Measurements from ENCODE around the gene LAPTM5.
"Not testable (repeated sequence)": the region's sequence is repeated elsewhere in the genome, so short reads cannot be mapped to it uniquely, and the experiment has no call there.

LAPTM5 gene

GRCh38 chr1:30766948-30767347 is 9.4 kb upstream of the LAPTM5 start:
- H3K36me3 ChIP-seq (ENCODE audit: insufficient read depth, low read length); H3K4me3 ChIP-seq (ENCODE audit: low read length); H3K27ac ChIP-seq (ENCODE audit: low read depth, low read length); H3K27me3 ChIP-seq (ENCODE audit: insufficient read depth, low read length); H3K9me3 ChIP-seq (ENCODE audit: insufficient read depth, low read depth, low read length); H3K9ac ChIP-seq (ENCODE audit: low read depth, low read length); H3K4me1 ChIP-seq (ENCODE audit: insufficient read depth, low read length): not testable (repeated sequence)
- WGBS, result 93% methylated on average over 8 of the region's 8 CpGs

DNA sequence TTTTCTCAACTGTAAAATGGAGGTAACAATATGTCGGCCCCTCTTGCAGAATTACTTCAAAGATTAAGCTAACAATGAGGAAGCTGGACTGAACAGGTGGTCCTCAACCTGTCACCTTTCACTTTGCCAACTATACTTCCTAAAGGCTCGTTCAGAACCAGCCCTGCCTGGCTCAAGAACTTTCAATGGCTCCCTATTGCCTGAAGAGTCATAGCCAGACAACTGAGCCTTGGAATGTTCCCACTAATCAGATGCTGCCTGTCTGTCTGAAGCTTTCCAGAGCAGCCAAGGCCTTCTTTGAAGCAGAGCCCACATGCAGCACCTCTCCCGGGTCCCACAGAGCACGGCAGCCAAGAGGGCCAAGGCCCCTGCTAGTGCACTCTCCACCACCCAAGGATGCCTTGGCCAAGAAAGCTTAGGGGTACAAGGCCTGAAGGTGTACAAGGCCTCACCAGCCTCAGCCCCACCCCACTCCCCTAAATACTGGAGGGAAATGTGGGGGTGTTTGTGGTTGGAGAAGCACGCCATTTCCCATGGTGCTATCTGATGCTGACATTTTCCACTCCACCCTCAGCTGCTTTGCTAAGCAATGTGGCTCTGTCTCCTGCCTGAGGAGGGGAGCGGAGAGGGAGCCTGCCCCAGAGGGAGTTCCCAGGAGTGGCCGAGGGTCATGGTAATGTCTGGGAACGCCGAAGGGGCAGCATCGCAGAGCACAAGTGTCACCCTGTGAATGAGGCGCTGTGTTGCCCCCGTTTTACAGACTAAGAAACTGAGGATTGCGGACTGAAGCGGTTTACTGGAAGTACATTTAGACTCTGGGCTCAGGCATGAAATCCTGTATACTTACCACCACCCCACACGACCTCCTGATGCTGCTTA is 8.2 kb upstream of the LAPTM5 start:
- 93% methylated on average over 14 of the region's 15 CpGs for WGBS
- Histone ChIP-seq H3K27ac (ENCODE audit: low read depth, low read length) (no peak overlapping the region), H3K9me3 (ENCODE audit: insufficient read depth, low read depth, low read length) (no peaks in the 10 kb centered on the region), H3K36me3 (ENCODE audit: insufficient read depth, low read length) (no peaks in the 10 kb centered on the region), H3K27me3 (ENCODE audit: insufficient read depth, low read length) (no peaks in the 10 kb centered on the region), H3K9ac (ENCODE audit: low read depth, low read length) (no peak overlapping the region), H3K4me3 (ENCODE audit: low read length) (no peak overlapping the region), H3K4me1 (ENCODE audit: insufficient read depth, low read length) (peaks cover 9% of the 10 kb centered on the region; the same call in 1 of the 2 replicates)

DNA sequence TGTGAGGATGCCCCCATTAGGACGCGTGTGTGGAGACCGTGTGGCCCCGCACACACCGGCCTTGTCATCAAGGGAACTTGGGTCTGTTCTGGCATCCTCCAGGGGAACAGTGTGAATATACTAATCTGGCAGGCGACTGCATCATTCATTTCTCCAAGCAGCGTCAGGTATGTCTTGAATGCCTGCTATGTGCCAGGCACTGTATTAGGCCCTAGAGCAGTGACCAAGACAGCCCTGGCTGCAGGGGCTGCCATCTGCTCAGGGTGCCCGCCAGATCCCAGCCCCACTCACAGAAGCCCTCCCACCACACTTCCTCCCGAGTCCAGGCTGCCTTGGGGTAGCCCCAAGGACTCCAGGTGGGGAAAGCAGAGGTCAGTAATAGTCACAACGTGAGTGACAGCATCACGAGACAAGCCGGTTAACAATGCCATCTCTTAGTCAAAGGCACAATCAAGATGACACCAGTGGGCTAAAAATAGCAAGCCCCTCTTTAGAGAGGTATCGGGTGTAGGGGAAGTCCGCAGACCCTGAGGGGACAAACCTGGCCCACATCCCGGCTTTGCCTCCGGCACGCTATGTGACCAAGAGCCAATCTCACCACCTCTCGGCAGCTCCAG is 7.5 kb upstream of the LAPTM5 start:
- 95% methylated on average over 18 of the region's 18 CpGs for WGBS
- Histone ChIP-seq H3K27me3 (ENCODE audit: insufficient read depth, low read length) (no peaks in the 10 kb centered on the region), H3K27ac (ENCODE audit: low read depth, low read length) (no peak overlapping the region), H3K9me3 (ENCODE audit: insufficient read depth, low read depth, low read length) (peaks cover 3% of the 10 kb centered on the region; the same call in 1 of the 2 replicates), H3K36me3 (ENCODE audit: insufficient read depth, low read length) (no peaks in the 10 kb centered on the region), H3K4me3 (ENCODE audit: low read length) (no peak overlapping the region), H3K4me1 (ENCODE audit: insufficient read depth, low read length) (peaks cover 13% of the 10 kb centered on the region; the same call in 1 of the 2 replicates), H3K9ac (ENCODE audit: low read depth, low read length) (no peak overlapping the region)

- H3K9me3 ChIP-seq (ENCODE audit: insufficient read depth, low read depth, low read length), result peaks cover 3% of the 10 kb centered on the region; the same call in 1 of the 2 replicates
- WGBS, result 81% methylated on average over 5 of the region's 5 CpGs
- no peak overlapping the region for H3K9ac ChIP-seq (ENCODE audit: low read depth, low read length)
- no peak overlapping the region for H3K27ac ChIP-seq (ENCODE audit: low read depth, low read length)
- peaks cover 13% of the 10 kb centered on the region for H3K4me1 ChIP-seq (ENCODE audit: insufficient read depth, low read length)
- no peaks in the 10 kb centered on the region for H3K36me3 ChIP-seq (ENCODE audit: insufficient read depth, low read length)
- H3K27me3 ChIP-seq (ENCODE audit: insufficient read depth, low read length), result no peaks in the 10 kb centered on the region
- H3K4me3 ChIP-seq (ENCODE audit: low read length), result no peak overlapping the region
Measured at GRCh38 chr1:30764396-30764795, 6.8 kb upstream of the LAPTM5 start.

GRCh38 chr1:30763651-30764248 is 6.2 kb upstream of the LAPTM5 start:
- H3K4me3 ChIP-seq (ENCODE audit: low read length), result no peak overlapping the region
- peaks cover 13% of the 10 kb centered on the region for H3K4me1 ChIP-seq (ENCODE audit: insufficient read depth, low read length)
- no peaks in the 10 kb centered on the region for H3K27me3 ChIP-seq (ENCODE audit: insufficient read depth, low read length)
- H3K36me3 ChIP-seq (ENCODE audit: insufficient read depth, low read length), result no peaks in the 10 kb centered on the region
- 80% methylated on average over 10 of the region's 10 CpGs for WGBS
- H3K27ac ChIP-seq (ENCODE audit: low read depth, low read length), result no peak overlapping the region
- H3K9me3 ChIP-seq (ENCODE audit: insufficient read depth, low read depth, low read length), result peaks cover 3% of the 10 kb centered on the region; the same call in 1 of the 2 replicates
- H3K9ac ChIP-seq (ENCODE audit: low read depth, low read length), result no peak overlapping the region

DNA sequence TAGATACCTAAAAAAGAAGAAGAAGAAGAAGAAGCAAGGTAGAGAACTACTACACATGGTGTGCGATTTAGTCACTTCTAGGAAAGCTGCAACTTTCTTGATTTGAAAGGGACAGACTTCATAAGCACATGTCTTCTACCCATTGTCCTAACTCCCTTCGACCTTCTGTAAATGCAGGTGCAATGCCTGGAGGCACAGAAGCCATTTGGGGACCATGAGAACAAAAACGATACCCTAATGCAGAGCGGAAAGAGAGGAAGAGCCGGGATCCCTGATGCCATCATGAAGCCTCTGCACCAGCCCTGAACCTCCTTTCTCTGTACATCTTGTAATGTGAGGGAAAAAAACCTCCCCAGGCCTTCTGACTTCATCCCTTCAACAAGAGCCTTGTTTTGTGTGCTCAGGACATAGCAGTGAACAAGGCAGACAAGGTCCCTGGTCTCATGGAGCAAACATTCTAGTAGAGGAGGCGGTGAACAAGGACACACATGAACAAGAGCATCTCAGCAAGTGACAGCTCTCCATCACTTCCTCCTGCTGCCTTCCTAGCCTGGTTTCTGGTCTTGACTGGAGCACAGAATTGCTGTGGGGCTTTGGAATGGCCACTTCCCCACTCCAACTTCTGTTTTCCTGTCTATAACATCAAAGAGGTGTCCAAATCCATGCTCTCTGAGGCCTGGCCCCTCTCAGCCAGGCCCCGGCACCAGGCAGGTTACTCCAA is 5.5 kb upstream of the LAPTM5 start:
- no peak overlapping the region for H3K9ac ChIP-seq (ENCODE audit: low read depth, low read length)
- H3K36me3 ChIP-seq (ENCODE audit: insufficient read depth, low read length), result no peaks in the 10 kb centered on the region
- no peak overlapping the region for H3K4me3 ChIP-seq (ENCODE audit: low read length)
- peaks cover 13% of the 10 kb centered on the region for H3K4me1 ChIP-seq (ENCODE audit: insufficient read depth, low read length)
- no peaks in the 10 kb centered on the region for H3K27me3 ChIP-seq (ENCODE audit: insufficient read depth, low read length)
- peaks cover 3% of the 10 kb centered on the region; the same call in 1 of the 2 replicates for H3K9me3 ChIP-seq (ENCODE audit: insufficient read depth, low read depth, low read length)
- H3K27ac ChIP-seq (ENCODE audit: low read depth, low read length), result no peak overlapping the region
- WGBS, result 95% methylated on average over 7 of the region's 7 CpGs

DNA sequence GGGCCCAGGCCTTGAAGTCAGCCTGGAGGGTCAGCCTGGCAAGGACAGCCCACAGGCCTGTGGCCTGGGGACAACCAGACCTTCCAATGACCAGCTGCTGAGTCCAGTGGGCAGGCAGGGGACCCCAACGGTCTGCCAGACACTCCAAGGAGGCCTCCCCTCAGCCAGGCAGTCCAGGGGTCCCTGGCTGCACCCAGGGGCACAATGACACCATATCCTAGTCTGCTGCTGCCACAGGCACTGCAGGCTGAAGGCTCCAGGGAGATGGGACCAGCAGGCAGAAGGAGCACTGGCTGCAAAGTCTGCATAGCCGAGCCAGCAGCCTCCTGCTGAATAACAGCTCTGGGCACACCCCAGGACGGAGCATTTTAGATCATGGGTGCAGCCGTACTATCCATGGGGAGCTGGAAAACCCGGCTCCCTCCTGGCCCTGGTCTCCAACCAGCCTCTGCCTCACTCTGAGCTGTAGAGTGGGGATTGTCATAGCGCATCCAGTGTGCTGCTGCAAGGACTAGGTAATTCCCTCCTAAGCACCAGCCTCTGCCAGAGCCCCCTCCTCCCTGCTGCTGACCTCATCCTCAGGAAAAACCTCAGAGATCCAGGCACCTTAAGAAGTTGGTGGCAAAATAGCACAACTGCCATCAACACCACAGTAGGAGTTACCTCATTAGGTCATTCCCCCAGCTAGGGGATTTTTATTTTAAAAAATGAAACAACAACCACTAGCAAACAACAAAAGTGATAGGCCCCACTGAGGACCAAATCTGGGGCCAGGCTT is 4.8 kb upstream of the LAPTM5 start:
- Histone ChIP-seq H3K4me3 (ENCODE audit: low read length) (no peak overlapping the region), H3K9me3 (ENCODE audit: insufficient read depth, low read depth, low read length) (peaks cover 3% of the 10 kb centered on the region; the same call in 1 of the 2 replicates), H3K27ac (ENCODE audit: low read depth, low read length) (peak overlapping the region; percentile 10; the same call in 1 of the 2 replicates), H3K9ac (ENCODE audit: low read depth, low read length) (no peak overlapping the region), H3K4me1 (ENCODE audit: insufficient read depth, low read length) (peaks cover 13% of the 10 kb centered on the region), H3K36me3 (ENCODE audit: insufficient read depth, low read length) (no peaks in the 10 kb centered on the region), H3K27me3 (ENCODE audit: insufficient read depth, low read length) (no peaks in the 10 kb centered on the region)
- WGBS, result 86% methylated on average over 6 of the region's 6 CpGs

DNA sequence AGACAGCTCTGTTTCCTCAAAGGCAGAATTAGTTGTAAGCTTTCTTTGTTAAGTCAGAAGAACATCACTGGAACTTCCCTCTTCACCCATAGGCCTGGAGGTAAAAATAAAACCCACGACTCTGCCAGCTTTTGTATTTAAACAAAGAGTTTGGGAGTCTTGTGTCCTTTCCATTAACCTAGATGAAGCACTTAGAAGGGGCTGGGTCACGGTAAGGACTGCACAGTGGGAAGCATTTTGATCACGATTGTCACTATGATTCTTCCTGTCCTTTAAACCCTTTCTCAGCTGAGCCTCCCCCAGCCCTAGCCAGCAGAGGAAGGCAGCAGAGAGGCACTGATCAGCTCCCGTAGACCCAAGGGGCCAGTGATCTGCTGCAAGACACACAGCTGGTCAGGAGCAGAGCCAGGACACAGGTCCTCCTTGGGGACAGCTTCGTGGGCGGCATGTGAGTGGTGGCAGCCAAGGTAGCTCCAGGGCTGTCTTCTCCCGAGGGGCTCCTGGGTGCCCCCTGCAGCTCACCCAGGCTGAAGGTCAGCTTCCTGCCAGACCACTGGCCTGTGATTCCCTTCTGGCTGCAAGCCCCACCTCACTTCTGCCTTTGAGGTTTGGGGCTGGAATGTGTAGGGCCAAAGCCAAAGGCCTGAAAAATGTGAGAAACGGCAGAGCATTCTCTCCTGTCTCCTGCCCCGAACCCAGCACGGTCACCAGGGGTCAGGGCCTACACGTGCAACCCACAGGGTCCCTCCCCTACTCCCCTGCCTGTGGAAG is 4.0 kb upstream of the LAPTM5 start:
- peak overlapping the region; percentile 10; the same call in 1 of the 2 replicates for H3K27ac ChIP-seq (ENCODE audit: low read depth, low read length)
- no peak overlapping the region for H3K4me3 ChIP-seq (ENCODE audit: low read length)
- 65% methylated on average over 11 of the region's 11 CpGs for WGBS
- peaks cover 3% of the 10 kb centered on the region; the same call in 1 of the 2 replicates for H3K9me3 ChIP-seq (ENCODE audit: insufficient read depth, low read depth, low read length)
- no peak overlapping the region for H3K9ac ChIP-seq (ENCODE audit: low read depth, low read length)
- peaks cover 13% of the 10 kb centered on the region for H3K4me1 ChIP-seq (ENCODE audit: insufficient read depth, low read length)
- H3K27me3 ChIP-seq (ENCODE audit: insufficient read depth, low read length), result no peaks in the 10 kb centered on the region
- H3K36me3 ChIP-seq (ENCODE audit: insufficient read depth, low read length), result no peaks in the 10 kb centered on the region

- 95% methylated on average over 18 of the region's 18 CpGs for WGBS
- Histone ChIP-seq H3K4me3 (ENCODE audit: low read length) (no peak overlapping the region), H3K36me3 (ENCODE audit: insufficient read depth, low read length) (no peaks in the 10 kb centered on the region), H3K27ac (ENCODE audit: low read depth, low read length) (no peak overlapping the region), H3K9me3 (ENCODE audit: insufficient read depth, low read depth, low read length) (peaks cover 3% of the 10 kb centered on the region; the same call in 1 of the 2 replicates), H3K9ac (ENCODE audit: low read depth, low read length) (no peak overlapping the region), H3K4me1 (ENCODE audit: insufficient read depth, low read length) (peaks cover 13% of the 10 kb centered on the region), H3K27me3 (ENCODE audit: insufficient read depth, low read length) (no peaks in the 10 kb centered on the region)
Measured at GRCh38 chr1:30760596-30761324, 3.2 kb upstream of the LAPTM5 start.

Data from HUES64 (cell line).